Peyer's patch (tissue), 4 donors: ENCODE measurements around the gene DDRGK1.

Experiments used
- CTCF ChIP-seq, 6 experiments: fragments of 450-650 bp in 4 of 6; fragments of 200-600 bp in 2 of 6; sonication (generic) in 1 of 6; IDR thresholded peaks; one replicate each; pipeline ENCODE4 v1.5.1; 2017 to 2019; ENCODE audit warnings: antibody characterized with exemption in 6 of 6, mild to moderate bottlenecking in 3 of 6, moderate library complexity in 1 of 6
- POLR2A ChIP-seq, 2 donors: fragments of 450-650 bp; IDR thresholded peaks; one replicate each; pipeline ENCODE4 v1.5.1; 2017; ENCODE audit warnings: antibody characterized with exemption in 2 of 2, mild to moderate bottlenecking in 2 of 2, moderate library complexity in 2 of 2

DNA sequence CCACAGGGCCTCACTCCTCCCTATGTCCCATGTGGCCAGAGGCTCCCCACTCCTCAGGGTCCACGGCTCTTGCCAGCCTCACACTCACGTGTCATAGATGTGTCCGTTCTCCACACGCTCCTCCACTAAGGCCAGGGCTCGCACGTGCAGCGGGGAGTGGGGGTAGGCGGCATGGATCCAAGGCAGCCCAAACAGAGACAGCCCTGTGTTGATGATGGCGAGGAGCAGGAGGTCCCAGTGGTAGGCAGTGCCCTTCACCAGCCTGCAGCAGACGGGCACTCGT is 24.2 kb upstream of the DDRGK1 start:
- TF ChIP-seq CTCF (IDR thresholded peaks at IDR 0.05) (no peak), POLR2A (IDR thresholded peaks at IDR 0.05) (no peak)
